Ramos (cell line): Measurements from ENCODE around the gene WWC1.

Experiments
- in situ Hi-C: fragments of 300-500 bp; cut with MboI; formaldehyde crosslinking; loops from one replicate; pipeline ENCODE4 v1.14.3; 2022; ENCODE audit warnings: low sequenced_read_pairs; ENCODE audit not compliant: unreplicated experiment

The WWC1 gene

GRCh38 chr5:168401226-168401625 lies 109.8 kb downstream of the WWC1 start:
- in situ Hi-C loops, result no loop called here

DNA sequence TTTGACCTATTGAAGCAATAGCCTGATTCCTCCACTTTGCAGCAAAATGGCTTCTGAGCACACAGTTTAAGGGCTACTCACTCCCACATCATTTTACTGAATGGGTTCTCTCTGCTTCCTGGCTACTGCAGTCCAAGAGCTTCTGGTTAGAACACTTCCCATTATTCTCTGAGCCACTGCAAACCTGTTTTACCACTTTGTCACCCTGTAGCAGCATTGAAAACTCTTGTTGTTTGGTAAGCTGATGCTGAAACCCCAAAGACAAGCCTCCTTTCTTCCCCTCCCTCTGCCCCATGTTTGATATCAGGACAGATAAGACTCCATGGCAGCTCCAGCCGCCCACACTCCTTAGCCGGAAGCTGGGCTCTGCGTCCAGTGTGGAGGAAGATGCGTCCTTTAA lies 110.4 kb downstream of the WWC1 start:
- in situ Hi-C loops, result no loop called here

GRCh38 chr5:168404365-168404764 lies 112.9 kb downstream of the WWC1 start:
- in situ Hi-C loops, result no loop called here

DNA sequence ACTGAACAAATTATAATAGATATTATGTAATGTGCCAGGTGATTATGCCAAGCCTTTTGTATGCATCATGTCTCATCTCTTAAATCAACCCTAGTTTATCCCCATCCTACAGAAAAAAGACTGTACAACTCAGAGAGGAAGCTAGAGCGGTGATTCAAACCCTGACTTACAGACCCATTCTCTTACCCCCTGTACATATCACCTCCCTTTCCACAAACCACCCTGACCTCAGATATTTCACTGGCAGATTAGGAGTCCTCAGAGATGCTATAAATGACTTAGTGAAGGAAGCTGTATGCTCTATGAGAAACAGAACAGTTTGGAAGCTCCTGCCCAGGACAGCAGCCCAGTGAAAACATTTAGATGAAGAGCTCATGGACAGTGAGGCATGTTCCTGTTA lies 115.8 kb downstream of the WWC1 start:
- in situ Hi-C loops, result no loop called here

DNA sequence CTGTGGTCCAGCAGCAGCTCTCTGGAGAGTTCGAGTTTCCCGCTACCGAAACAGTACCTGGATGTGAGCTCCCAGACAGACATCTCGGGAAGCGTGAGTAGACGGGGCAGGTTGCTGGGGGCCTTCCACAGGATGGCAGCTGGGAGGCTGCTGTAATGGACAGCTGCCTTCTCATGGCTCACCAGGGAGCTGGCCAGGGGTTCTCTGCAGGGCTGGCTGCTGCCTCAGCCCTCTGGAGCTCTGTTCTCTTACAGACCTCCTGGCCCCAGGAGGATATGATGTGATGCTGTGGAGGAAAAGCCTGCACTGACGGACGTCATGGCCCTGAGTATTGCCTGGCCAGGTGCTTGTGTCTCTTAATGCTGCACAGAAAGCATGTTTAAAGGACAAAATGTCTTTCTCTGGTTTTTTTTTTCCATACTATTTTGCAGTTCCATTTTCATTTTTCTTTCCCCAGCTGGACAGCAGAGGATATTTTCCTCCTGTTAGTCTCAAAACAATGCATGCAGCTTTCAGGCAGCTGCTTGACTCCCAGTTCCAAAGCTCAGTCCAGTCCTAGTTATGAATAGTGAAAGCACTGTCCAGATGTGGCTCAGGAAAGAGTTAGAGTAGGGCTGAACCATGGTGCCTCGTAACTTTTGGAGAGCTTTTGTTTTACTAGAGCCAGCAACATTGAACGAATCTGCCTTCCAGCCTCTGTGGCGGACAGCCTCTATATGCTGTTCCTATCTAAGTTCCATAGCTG lies 117.3 kb downstream of the WWC1 start:
- in situ Hi-C loops, result no loop called here

GRCh38 chr5:168409591-168410458 lies 118.4 kb downstream of the WWC1 start:
- in situ Hi-C loops, result no loop called here

- in situ Hi-C loops, result no loop called here
Measured at GRCh38 chr5:168411871-168412270, 120.4 kb downstream of the WWC1 start.

- in situ Hi-C loops, result no loop called here
Measured at GRCh38 chr5:168413062-168413461, 121.6 kb downstream of the WWC1 start.

GRCh38 chr5:168413596-168413995 lies 122.2 kb downstream of the WWC1 start:
- in situ Hi-C loops, result no loop called here

- in situ Hi-C loops, result no loop called here
Measured at GRCh38 chr5:168415401-168415800, 124.0 kb downstream of the WWC1 start.

GRCh38 chr5:168415971-168416370 lies 124.5 kb downstream of the WWC1 start:
- in situ Hi-C loops, result no loop called here

GRCh38 chr5:168417731-168418429 lies 126.4 kb downstream of the WWC1 start:
- in situ Hi-C loops, result no loop called here

- in situ Hi-C loops, result no loop called here
Measured at GRCh38 chr5:168420461-168420860, 129.0 kb downstream of the WWC1 start.

- in situ Hi-C loops, result no loop called here
Measured at GRCh38 chr5:168422431-168422830, 131.0 kb downstream of the WWC1 start.

DNA sequence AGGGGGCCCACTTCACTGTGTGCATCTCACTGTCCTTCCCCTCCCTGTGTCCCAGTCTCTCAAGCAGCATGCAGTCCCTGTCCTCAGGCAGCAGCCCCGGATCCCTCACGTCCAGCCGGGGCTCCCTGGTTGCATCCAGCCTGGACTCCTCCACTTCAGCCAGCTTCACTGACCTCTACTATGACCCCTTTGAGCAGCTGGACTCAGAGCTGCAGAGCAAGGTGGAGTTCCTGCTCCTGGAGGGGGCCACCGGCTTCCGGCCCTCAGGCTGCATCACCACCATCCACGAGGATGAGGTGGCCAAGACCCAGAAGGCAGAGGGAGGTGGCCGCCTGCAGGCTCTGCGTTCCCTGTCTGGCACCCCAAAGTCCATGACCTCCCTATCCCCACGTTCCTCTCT lies 132.0 kb downstream of the WWC1 start:
- in situ Hi-C loops, result no loop called here

- in situ Hi-C loops, result no loop called here
Measured at GRCh38 chr5:168423971-168424370, 132.5 kb downstream of the WWC1 start.

DNA sequence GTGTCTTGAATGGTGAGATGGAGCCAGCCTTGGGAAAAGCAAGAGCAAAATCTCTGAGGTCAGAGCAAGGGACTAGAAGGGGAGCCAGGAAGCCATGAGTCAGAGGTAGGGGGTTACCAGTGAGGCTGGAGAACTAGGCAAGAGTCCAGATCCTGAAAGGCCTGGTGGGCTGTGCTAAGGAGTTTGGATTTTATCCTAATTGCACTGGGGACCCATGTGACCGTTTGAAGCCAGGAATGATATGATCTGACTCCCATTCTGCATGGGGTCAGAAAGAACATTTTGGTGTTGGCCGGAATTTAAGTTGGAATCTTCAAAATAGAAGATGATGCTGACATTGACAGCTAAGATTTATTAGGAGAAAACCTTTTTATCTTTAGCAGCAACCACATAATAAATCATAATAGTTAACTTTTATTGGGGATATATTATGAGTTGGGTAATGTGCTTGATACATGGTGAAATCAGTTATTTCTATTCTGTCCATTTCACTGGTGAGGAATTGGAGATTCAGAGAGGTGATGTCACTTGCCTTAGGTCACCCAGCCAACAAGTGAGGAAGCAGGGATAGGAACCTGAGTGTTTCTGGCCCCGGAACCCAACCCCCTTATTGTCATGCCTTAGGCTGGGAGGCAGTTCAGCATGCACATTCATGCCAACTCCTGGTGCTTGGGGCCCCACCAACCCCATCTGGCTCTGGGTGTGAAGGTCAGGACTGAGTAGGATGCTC lies 133.3 kb downstream of the WWC1 start:
- in situ Hi-C loops, result no loop called here

DNA sequence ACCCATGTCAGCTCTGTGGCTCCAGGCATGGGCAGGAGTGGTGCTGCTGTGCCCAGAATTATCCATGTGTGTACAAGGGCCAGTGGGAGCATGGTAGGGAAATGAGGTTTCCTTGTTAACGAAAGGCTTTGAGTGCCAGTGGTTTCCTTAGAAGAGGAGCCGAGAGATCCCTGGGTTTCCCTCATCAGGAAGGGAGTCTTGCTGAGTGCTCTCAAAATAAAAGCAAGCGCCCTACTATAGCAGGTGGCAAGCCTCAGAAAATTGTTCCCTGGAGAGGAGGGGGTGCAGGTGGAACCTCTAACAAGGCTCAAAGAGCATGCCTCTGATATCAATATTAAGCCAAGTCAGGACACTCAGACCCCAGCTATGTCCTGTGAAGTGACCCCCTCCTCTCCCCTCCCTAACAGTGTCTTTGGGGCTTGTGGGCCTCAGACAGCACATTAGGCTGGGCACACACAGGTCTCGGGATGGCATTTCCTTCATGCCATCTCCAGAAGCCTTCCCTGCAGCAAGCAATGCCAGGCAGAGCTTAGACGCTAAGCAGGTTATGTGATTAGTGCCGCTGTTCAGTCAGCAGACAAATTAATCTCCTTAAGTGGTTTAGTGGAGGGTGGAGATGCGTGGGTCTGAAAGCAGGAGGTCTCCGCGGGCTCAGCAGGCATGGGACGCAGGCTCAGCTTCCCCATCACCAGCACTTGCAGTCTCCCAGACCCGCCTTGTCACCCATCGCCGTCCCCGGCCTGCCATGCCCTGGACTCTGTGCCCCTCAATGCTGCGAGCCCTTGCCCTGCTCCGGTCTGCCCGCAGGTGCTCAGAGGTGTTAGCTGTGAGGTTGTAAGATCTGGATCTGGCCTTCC lies 134.8 kb downstream of the WWC1 start:
- in situ Hi-C loops, result no loop called here

DNA sequence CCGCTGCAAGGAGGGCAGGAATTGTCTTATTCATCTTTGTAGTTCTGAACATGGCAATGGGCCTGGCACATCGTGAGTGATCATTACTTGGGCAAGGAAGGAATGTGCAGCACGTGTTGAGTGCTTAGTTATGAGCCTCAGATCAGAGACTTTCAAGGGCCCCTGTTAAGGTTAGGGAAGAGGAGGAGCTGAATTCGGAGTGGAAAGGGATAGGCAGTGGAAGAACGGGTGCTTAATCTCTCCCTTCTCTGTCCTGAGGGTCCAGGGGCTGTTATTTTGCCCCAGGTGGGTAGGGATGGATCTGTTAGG lies 135.4 kb downstream of the WWC1 start:
- in situ Hi-C loops, result no loop called here

DNA sequence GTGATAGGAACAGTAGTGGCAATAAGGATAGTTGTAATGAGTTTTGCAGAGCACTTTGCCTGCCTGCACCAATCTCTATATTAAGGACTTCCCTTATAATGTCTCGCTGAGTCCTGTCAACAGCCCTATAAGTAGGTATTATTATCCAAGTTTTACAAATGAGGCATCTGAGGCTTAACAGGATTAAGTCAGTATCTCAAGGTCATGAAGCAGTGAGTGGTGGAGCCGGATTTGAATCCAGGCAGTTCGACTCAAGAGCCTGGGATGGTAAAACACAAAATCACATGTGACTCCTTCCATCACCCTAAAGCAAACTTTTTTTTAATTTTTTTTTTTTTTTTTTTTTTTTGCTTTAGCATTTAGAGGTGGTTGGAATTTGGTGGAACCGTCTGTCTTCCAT lies 135.8 kb downstream of the WWC1 start:
- in situ Hi-C loops, result no loop called here
